OCI-LY3 (cell line): ENCODE measurements around the gene RER1.

Experiments used
- H2AFZ ChIP-seq: fragments of 200-600, 300-600 bp; shearing (Covaris generic); 2 replicates; pipeline ENCODE4 v1.6.0; 2014; ENCODE audit warnings: antibody characterized with exemption, low read depth, low read length
- H3K27ac ChIP-seq: fragments of 200-600, 300-600 bp; sonication (generic); 2 replicates; pipeline ENCODE4 v1.5.1; 2014; ENCODE audit warnings: mild to moderate bottlenecking, low read length, moderate library complexity, mixed read lengths
- H3K27me3 ChIP-seq: fragments of 200-600, 300-600 bp; sonication (generic); 2 replicates; pipeline ENCODE4 v1.6.1; 2014; ENCODE audit warnings: low read depth, low read length, mixed read lengths
- H3K36me3 ChIP-seq: fragments of 200-600, 300-600 bp; sonication (generic); replicated peaks from 2 replicates; pipeline ENCODE3; 2014; ENCODE audit warnings: low read depth, low read length, mixed read lengths
- H3K4me1 ChIP-seq: fragments of 300-600, 200-600 bp; sonication (generic); 2 replicates; pipeline ENCODE4 v1.6.1; 2014; ENCODE audit warnings: low read length, mixed read lengths
- H3K4me2 ChIP-seq: fragments of 200-600, 300-600 bp; sonication (generic); 2 replicates; pipeline ENCODE4 v1.6.1; 2014; ENCODE audit warnings: low read length, mixed read lengths
- H3K4me3 ChIP-seq: fragments of 300-600, 200-600 bp; sonication (generic); 2 replicates; pipeline ENCODE4 v1.5.1; 2014; ENCODE audit warnings: antibody characterized with exemption, mild to moderate bottlenecking, low read length, moderate library complexity
- H3K79me2 ChIP-seq: fragments of 300-600, 200-600 bp; shearing (Covaris generic); 2 replicates; pipeline ENCODE4 v1.6.1; 2014; ENCODE audit warnings: mild to moderate bottlenecking, low read length, mixed read lengths
- H3K9ac ChIP-seq: fragments of 300-600, 200-600 bp; shearing (Covaris generic); 2 replicates; pipeline ENCODE4 v1.6.0; 2014; ENCODE audit warnings: mild to moderate bottlenecking, low read length, moderate library complexity
- H3K9me3 ChIP-seq: fragments of 200-600, 300-600 bp; shearing (Covaris generic); 2 replicates; pipeline ENCODE4 v1.6.1; 2014; ENCODE audit warnings: low read length, mixed read lengths; ENCODE audit not compliant: insufficient read depth
- H4K20me1 ChIP-seq: fragments of 200-600, 300-600 bp; sonication (generic); 2 replicates; pipeline ENCODE4 v1.6.1; 2016; ENCODE audit warnings: low read length, mixed read lengths; ENCODE audit not compliant: insufficient read depth
- EZH2phosphoT487 ChIP-seq: fragments of 200-600 bp; shearing (Covaris generic); IDR thresholded peaks from 2 replicates; pipeline ENCODE4 v1.6.1; 2018; ENCODE audit warnings: antibody characterized with exemption, mixed run types, low read depth
- TF ChIP-seq, protein P1 (sequence below): fragments of 200-600, 300-600 bp; sonication (generic); IDR thresholded peaks from 2 replicates; pipeline ENCODE4 v1.5.1; 2014; ENCODE audit warnings: antibody characterized with exemption, low read length, low read depth

Gene RER1

DNA sequence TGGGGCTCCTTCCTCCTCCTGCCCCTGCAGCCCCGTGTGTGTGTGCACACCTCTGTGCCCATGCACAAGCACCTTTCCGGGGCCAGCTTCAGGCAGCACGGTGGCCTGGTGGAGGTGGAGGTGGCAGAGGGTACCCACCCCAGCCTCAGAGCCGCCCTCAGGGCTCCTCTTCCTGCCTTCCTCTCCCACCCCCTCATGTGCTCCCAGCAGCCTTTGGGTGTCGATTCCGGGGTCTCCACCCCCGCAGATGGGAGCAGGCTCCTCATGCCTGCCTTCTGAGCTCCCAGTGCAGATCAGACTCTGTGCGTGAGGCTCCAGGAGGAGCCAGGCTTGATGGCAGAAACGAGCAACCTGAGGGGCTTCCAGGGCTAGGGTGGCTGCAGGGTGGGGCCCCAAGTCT, 55.2 kb downstream of the RER1 start:
- Histone ChIP-seq H3K4me2 (no peak overlapping the region), H2AFZ (no peak overlapping the region), H3K4me3 (no peak overlapping the region), H3K79me2 (no peaks in the 10 kb centered on the region), H3K27ac (no peak overlapping the region), H3K9me3 (no peaks in the 10 kb centered on the region), H3K4me1 (no peaks in the 10 kb centered on the region), H4K20me1 (no peaks in the 10 kb centered on the region), H3K27me3 (no peaks in the 10 kb centered on the region), H3K9ac (no peak overlapping the region), H3K36me3 (no peaks in the 10 kb centered on the region)
- TF ChIP-seq EZH2phosphoT487 = no peak
- TF ChIP-seq, protein P1, sequence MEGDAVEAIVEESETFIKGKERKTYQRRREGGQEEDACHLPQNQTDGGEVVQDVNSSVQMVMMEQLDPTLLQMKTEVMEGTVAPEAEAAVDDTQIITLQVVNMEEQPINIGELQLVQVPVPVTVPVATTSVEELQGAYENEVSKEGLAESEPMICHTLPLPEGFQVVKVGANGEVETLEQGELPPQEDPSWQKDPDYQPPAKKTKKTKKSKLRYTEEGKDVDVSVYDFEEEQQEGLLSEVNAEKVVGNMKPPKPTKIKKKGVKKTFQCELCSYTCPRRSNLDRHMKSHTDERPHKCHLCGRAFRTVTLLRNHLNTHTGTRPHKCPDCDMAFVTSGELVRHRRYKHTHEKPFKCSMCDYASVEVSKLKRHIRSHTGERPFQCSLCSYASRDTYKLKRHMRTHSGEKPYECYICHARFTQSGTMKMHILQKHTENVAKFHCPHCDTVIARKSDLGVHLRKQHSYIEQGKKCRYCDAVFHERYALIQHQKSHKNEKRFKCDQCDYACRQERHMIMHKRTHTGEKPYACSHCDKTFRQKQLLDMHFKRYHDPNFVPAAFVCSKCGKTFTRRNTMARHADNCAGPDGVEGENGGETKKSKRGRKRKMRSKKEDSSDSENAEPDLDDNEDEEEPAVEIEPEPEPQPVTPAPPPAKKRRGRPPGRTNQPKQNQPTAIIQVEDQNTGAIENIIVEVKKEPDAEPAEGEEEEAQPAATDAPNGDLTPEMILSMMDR = no peak

DNA sequence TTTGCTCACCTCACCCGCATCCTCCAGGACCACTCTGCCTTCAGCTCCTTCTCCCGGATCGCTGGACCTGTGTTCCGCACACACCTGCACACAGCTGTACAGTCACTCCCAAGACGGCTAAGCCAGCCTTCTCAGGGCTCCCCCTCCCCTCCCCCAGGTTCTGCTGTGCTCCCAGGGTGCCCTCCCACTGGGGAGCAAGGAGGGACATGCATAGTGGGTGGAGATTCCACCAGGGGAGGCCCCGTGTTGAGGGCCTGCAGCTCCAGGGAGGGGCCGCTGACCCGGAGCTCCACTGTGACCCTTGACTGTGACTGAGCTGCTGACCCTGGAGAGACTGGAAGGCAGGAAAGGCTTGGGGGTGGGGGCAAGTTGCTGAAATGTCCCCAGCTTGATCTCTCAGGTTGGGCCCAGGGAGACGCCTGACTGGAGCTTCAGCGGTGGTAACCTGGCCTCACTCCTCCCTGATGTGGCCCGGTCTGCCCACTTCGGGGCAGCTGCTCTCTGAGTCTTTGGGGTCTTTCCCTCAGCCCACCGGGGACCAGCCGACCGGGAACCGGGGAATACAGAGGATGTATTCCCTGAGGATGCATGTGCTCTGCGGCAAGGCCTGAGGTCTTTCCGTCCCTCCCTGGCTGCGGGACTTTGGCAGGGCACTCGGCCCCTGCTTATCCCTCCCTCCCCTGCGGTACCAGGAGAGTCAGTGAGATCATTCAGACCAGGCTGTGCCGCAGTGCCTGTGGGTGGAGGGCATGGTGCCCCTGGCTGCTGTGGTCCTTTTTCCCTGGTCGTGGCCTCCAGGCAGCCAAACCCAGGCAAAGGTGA, 55.8 kb downstream of the RER1 start:
- Histone ChIP-seq H4K20me1 (no peaks in the 10 kb centered on the region), H3K36me3 (no peaks in the 10 kb centered on the region), H3K4me3 (no peak overlapping the region), H3K9me3 (no peaks in the 10 kb centered on the region), H3K4me1 (no peaks in the 10 kb centered on the region), H3K27ac (no peak overlapping the region), H3K27me3 (no peaks in the 10 kb centered on the region), H2AFZ (no peak overlapping the region), H3K9ac (no peak overlapping the region), H3K4me2 (no peak overlapping the region), H3K79me2 (no peaks in the 10 kb centered on the region)
- TF ChIP-seq, protein P1 = no peak
- no peak for TF ChIP-seq EZH2phosphoT487

DNA sequence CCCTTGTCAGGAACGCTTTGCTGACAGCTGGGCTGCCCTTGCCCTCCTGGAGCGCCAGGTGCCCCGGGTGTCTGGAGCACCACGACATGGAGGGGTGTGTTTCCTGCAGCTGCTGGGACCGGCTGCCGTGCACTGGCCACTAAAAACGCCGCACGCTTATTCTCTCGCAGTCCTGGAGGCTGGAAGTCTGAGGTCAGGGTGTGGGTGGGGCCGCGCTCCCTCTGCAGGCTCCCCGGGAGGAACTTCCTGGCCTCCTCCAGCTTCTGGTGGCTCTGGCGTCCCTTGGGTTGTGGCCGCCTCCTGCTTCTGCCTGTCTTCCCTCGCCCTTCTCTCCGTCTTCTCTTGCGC, 56.4 kb downstream of the RER1 start:
- H2AFZ ChIP-seq = no peak overlapping the region
- H3K9me3 ChIP-seq = no peaks in the 10 kb centered on the region
- no peaks in the 10 kb centered on the region for H3K4me1 ChIP-seq
- H4K20me1 ChIP-seq = no peaks in the 10 kb centered on the region
- no peak for TF ChIP-seq EZH2phosphoT487
- TF ChIP-seq, protein P1 = no peak
- no peaks in the 10 kb centered on the region for H3K79me2 ChIP-seq
- no peaks in the 10 kb centered on the region for H3K36me3 ChIP-seq
- H3K4me2 ChIP-seq = no peak overlapping the region
- H3K27me3 ChIP-seq = no peaks in the 10 kb centered on the region
- no peak overlapping the region for H3K9ac ChIP-seq
- H3K4me3 ChIP-seq = no peak overlapping the region
- no peak overlapping the region for H3K27ac ChIP-seq

DNA sequence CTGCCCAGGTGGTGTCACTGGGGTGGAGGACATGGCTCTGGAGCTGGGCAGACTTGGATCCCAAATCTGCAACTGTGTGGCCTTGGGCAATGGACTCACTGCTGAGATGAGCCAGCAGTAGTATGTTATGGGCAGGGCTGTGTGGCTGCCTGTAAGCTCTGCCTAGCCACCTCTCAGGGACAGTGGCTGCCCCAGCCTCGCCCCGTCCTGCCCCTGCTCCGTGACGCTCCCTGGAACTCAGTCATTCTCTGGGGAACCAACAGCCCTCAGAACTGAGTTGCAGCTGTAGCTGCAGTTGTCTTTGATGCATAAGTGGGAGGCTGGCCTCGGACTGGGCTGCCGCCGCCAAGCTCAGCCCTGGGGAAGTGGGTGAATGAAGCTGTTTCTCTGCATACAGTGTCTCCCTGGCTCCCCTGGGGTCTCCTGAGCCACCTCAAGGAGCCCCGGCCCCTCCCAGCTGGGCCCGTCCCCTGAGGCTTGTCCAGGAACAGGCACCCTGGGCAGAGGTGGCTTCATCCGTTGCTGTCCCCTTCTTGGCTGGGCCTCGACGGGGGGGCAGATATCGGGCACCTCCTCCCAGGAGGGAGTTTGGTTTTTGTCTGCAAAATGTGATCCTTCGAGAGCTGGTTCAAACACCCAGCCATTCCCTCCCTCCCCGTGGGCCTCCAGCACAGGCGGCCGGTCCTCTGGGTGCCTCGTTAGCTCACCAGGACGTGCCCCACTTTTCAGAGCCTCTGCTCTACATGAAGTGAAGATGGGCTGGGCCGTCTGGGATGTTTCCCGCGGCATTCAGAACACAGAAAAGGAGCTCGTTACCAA, 58.2 kb downstream of the RER1 start:
- Histone ChIP-seq H3K9ac (no peak overlapping the region), H3K27ac (no peak overlapping the region), H4K20me1 (no peaks in the 10 kb centered on the region), H2AFZ (no peak overlapping the region), H3K36me3 (no peaks in the 10 kb centered on the region), H3K79me2 (no peaks in the 10 kb centered on the region), H3K4me3 (no peak overlapping the region), H3K4me2 (no peak overlapping the region), H3K9me3 (no peaks in the 10 kb centered on the region), H3K4me1 (no peaks in the 10 kb centered on the region), H3K27me3 (no peaks in the 10 kb centered on the region)
- TF ChIP-seq, protein P1 = no peak
- no peak for TF ChIP-seq EZH2phosphoT487
